Ishikawa (cell line): ENCODE measurements around the gene ORMDL1.
A peak's percentile ranks its signal among the peaks of the same experiment; 100 is the strongest.

Source experiments
- CEBPB ChIP-seq: IDR thresholded peaks from 2 replicates; pipeline ENCODE4 v1.6.1; 2012
- CREB1 ChIP-seq: IDR thresholded peaks from 2 replicates; pipeline ENCODE4 v1.6.1; 2012; ENCODE audit warnings: low read depth
- EGR1 ChIP-seq: IDR thresholded peaks from 2 replicates; pipeline ENCODE4 v1.6.1; 2012
- EP300 ChIP-seq: IDR thresholded peaks from 2 replicates; pipeline ENCODE4 v1.6.1; 2012; ENCODE audit warnings: borderline replicate concordance
- FOXM1 ChIP-seq: IDR thresholded peaks from 2 replicates; pipeline ENCODE4 v1.6.1; 2012; ENCODE audit warnings: low read depth, borderline replicate concordance
- MAX ChIP-seq: IDR thresholded peaks from 2 replicates; pipeline ENCODE4 v1.6.1; 2012
- NFIC ChIP-seq: IDR thresholded peaks from 2 replicates; pipeline ENCODE4 v1.6.1; 2012
- RAD21 ChIP-seq: IDR thresholded peaks from 2 replicates; pipeline ENCODE4 v1.6.1; 2012; ENCODE audit warnings: low read depth
- TAF1 ChIP-seq: IDR thresholded peaks from 2 replicates; pipeline ENCODE4 v1.6.1; 2012; ENCODE audit warnings: low read depth, mild to moderate bottlenecking
- TCF12 ChIP-seq: IDR thresholded peaks from 2 replicates; pipeline ENCODE4 v1.6.1; 2012; ENCODE audit warnings: low read depth
- TEAD4 ChIP-seq: IDR thresholded peaks from 2 replicates; pipeline ENCODE4 v1.6.1; 2012
- YY1 ChIP-seq: IDR thresholded peaks from 2 replicates; pipeline ENCODE4 v1.6.1; 2012; ENCODE audit warnings: low read depth
- ZBTB7A ChIP-seq: IDR thresholded peaks from 2 replicates; pipeline ENCODE4 v1.6.1; 2012; ENCODE audit warnings: low read depth
- TF ChIP-seq, protein P1 (sequence below): IDR thresholded peaks from 2 replicates; pipeline ENCODE4 v1.6.1; 2012
- TF ChIP-seq, protein P2 (sequence below): IDR thresholded peaks from 2 replicates; pipeline ENCODE4 v1.6.1; 2012; ENCODE audit warnings: low read depth, mild to moderate bottlenecking

Gene ORMDL1

GRCh38 chr2:189783927-189784867, at the start of gene ORMDL1, which contains the start of gene PMS1:
Gene ORMDL1, minus strand, starts transcription at chr2:189784339. Its CDS starts 1,744 bp downstream, at chr2:189782595.
Gene PMS1, plus strand, starts transcription at chr2:189784450. Its CDS starts 7,360 bp downstream, at chr2:189791810.
- TF ChIP-seq YY1 (peak; percentile 37; the same call in 1 of the 2 replicates), TAF1 (peak; percentile 83; the same call in 1 of the 2 replicates), FOXM1 (no peak), NFIC (no peak), RAD21 (no peak), MAX (peak; percentile 80), CREB1 (0 out of 2 replicates have a peak, but pooled peaks have one; percentile 20), ZBTB7A (peak; percentile 85; the same call in 1 of the 2 replicates), EGR1 (0 out of 2 replicates have a peak, but pooled peaks have one; percentile 21), TEAD4 (no peak), CEBPB (no peak), TCF12 (peak; percentile 64; the same call in 1 of the 2 replicates)
- TF ChIP-seq, protein P1, sequence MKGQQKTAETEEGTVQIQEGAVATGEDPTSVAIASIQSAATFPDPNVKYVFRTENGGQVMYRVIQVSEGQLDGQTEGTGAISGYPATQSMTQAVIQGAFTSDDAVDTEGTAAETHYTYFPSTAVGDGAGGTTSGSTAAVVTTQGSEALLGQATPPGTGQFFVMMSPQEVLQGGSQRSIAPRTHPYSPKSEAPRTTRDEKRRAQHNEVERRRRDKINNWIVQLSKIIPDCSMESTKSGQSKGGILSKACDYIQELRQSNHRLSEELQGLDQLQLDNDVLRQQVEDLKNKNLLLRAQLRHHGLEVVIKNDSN: peak; percentile 19
- TF ChIP-seq, protein P2, sequence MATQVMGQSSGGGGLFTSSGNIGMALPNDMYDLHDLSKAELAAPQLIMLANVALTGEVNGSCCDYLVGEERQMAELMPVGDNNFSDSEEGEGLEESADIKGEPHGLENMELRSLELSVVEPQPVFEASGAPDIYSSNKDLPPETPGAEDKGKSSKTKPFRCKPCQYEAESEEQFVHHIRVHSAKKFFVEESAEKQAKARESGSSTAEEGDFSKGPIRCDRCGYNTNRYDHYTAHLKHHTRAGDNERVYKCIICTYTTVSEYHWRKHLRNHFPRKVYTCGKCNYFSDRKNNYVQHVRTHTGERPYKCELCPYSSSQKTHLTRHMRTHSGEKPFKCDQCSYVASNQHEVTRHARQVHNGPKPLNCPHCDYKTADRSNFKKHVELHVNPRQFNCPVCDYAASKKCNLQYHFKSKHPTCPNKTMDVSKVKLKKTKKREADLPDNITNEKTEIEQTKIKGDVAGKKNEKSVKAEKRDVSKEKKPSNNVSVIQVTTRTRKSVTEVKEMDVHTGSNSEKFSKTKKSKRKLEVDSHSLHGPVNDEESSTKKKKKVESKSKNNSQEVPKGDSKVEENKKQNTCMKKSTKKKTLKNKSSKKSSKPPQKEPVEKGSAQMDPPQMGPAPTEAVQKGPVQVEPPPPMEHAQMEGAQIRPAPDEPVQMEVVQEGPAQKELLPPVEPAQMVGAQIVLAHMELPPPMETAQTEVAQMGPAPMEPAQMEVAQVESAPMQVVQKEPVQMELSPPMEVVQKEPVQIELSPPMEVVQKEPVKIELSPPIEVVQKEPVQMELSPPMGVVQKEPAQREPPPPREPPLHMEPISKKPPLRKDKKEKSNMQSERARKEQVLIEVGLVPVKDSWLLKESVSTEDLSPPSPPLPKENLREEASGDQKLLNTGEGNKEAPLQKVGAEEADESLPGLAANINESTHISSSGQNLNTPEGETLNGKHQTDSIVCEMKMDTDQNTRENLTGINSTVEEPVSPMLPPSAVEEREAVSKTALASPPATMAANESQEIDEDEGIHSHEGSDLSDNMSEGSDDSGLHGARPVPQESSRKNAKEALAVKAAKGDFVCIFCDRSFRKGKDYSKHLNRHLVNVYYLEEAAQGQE: no peak

- TF ChIP-seq ZBTB7A (no peak), MAX (no peak), YY1 (no peak), CEBPB (no peak), CREB1 (no peak), TAF1 (no peak), RAD21 (no peak), NFIC (no peak), EGR1 (no peak), TCF12 (no peak), EP300 (no peak), FOXM1 (no peak), TEAD4 (no peak)
- TF ChIP-seq, protein P1: no peak
- TF ChIP-seq, protein P2: no peak
Observed at GRCh38 chr2:189830510-189830909, 46.4 kb upstream of the ORMDL1 start.

- no peak for TF ChIP-seq YY1
- no peak for TF ChIP-seq TAF1
- TF ChIP-seq MAX: no peak
- no peak for TF ChIP-seq TCF12
- no peak for TF ChIP-seq EGR1
- TF ChIP-seq CEBPB: no peak
- no peak for TF ChIP-seq FOXM1
- TF ChIP-seq NFIC: no peak
- TF ChIP-seq, protein P2: no peak
- TF ChIP-seq RAD21: no peak
- TF ChIP-seq CREB1: no peak
- TF ChIP-seq TEAD4: no peak
Observed at GRCh38 chr2:189829102-189829833, 45.1 kb upstream of the ORMDL1 start.
